ENCODE results near the gene ZSWIM5.
"Not testable (repeated sequence)": the region's sequence is repeated elsewhere in the genome, so short reads cannot be mapped to it uniquely, and the experiment has no call there.

Gene ZSWIM5

DNA sequence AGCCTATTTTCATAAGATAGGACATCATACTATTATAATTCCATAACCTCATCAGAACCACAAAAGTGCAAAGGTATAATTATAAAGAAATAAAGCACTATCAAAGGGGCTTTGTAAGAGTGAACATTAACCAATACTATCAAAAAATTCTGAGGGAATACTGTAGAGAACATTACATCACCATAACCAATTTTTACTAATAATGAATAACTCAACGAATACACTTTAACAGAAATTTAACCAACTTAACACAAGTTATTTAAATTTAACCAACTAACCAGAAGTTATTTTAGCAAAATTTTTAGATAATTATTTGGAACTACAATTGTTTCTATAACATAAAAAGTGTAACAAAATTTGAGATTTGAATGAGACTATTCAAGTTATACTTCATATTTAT, 34.8 kb downstream of the ZSWIM5 start:
- no peaks in the 10 kb centered on the region for H3F3A ChIP-seq (ENCODE audit: insufficient read depth, low read length)
- no peak overlapping the region for H3K4me3 ChIP-seq (ENCODE audit: low read length)
- no peaks in the 10 kb centered on the region for H3K27me3 ChIP-seq (replicated peaks; ENCODE audit: insufficient read depth, low read length)
- TF ChIP-seq, protein P1, sequence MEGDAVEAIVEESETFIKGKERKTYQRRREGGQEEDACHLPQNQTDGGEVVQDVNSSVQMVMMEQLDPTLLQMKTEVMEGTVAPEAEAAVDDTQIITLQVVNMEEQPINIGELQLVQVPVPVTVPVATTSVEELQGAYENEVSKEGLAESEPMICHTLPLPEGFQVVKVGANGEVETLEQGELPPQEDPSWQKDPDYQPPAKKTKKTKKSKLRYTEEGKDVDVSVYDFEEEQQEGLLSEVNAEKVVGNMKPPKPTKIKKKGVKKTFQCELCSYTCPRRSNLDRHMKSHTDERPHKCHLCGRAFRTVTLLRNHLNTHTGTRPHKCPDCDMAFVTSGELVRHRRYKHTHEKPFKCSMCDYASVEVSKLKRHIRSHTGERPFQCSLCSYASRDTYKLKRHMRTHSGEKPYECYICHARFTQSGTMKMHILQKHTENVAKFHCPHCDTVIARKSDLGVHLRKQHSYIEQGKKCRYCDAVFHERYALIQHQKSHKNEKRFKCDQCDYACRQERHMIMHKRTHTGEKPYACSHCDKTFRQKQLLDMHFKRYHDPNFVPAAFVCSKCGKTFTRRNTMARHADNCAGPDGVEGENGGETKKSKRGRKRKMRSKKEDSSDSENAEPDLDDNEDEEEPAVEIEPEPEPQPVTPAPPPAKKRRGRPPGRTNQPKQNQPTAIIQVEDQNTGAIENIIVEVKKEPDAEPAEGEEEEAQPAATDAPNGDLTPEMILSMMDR (IDR thresholded peaks at IDR 0.05; ENCODE audit: low read length) = no peak
- TF ChIP-seq EZH2 (optimal IDR thresholded peaks at IDR 0.05; ENCODE audit: low read depth, low read length) = no peak
- TF ChIP-seq EZH2phosphoT487 (IDR thresholded peaks at IDR 0.05; ENCODE audit: low read length) = no peak
- no peak for DNase-seq
- no peak overlapping the region for H2AFZ ChIP-seq (ENCODE audit: low read length)
- no peaks in the 10 kb centered on the region for H3K9me3 ChIP-seq (replicated peaks; ENCODE audit: insufficient read depth, low read length)
- H3K9me2 ChIP-seq (replicated peaks; ENCODE audit: insufficient read depth, low read length) = no peaks in the 10 kb centered on the region
- H3K9ac ChIP-seq (ENCODE audit: low read length) = no peak overlapping the region
- no peaks in the 10 kb centered on the region for H3K36me3 ChIP-seq (replicated peaks; ENCODE audit: insufficient read depth, low read length)
- H3K4me1 ChIP-seq (ENCODE audit: low read length) = no peaks in the 10 kb centered on the region; the same call in 1 of the 2 replicates
- no peaks in the 10 kb centered on the region for H4K20me1 ChIP-seq (ENCODE audit: insufficient read depth, low read length)
- H3K27ac ChIP-seq (ENCODE audit: low read length) = no peak overlapping the region
- no peaks in the 10 kb centered on the region for H3K79me2 ChIP-seq (ENCODE audit: low read length)
- H3K4me2 ChIP-seq (ENCODE audit: low read depth, low read length) = no peak overlapping the region

DNA sequence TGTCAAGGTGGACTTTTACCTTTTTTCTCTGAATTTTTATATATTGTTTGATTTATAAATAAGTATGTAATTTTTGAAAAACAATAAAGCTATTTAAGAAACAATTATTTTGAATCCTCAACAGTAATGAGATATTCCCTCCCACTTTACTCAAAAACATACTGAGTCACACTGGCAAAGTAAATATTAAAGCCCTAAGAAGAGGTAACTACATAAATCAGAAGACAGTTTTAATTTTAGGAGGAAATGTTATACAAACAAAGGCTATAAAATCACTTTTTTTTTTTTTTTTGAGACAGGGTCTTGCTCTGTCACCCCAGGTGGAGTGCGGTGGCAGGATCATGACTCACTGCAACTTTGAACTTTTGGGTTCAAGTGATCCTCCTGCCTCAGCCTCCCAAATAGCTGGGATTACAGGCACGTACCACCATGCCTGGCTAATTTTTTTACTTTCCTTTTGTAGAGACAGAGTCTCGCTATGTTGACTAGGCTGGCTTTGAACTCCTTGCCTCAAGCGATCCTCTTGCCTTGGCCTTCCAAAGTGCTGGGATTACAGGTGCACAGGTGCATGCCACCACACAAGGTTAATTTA, 36.2 kb downstream of the ZSWIM5 start:
- no peaks in the 10 kb centered on the region for H3K36me3 ChIP-seq (replicated peaks; ENCODE audit: insufficient read depth, low read length)
- no peaks in the 10 kb centered on the region for H3K79me2 ChIP-seq (ENCODE audit: low read length)
- no peaks in the 10 kb centered on the region for H3K27me3 ChIP-seq (replicated peaks; ENCODE audit: insufficient read depth, low read length)
- no peak overlapping the region for H3K4me2 ChIP-seq (ENCODE audit: low read depth, low read length)
- no peak overlapping the region for H3K27ac ChIP-seq (ENCODE audit: low read length)
- H4K20me1 ChIP-seq (ENCODE audit: insufficient read depth, low read length) = no peaks in the 10 kb centered on the region
- no peaks in the 10 kb centered on the region; the same call in 1 of the 2 replicates for H3K4me1 ChIP-seq (ENCODE audit: low read length)
- H3F3A ChIP-seq (ENCODE audit: insufficient read depth, low read length) = no peaks in the 10 kb centered on the region
- DNase-seq = no peak
- no peak overlapping the region for H2AFZ ChIP-seq (ENCODE audit: low read length)
- H3K9me2 ChIP-seq (replicated peaks; ENCODE audit: insufficient read depth, low read length) = no peaks in the 10 kb centered on the region
- no peak for TF ChIP-seq EZH2 (optimal IDR thresholded peaks at IDR 0.05; ENCODE audit: low read depth, low read length)
- no peak for TF ChIP-seq EZH2phosphoT487 (IDR thresholded peaks at IDR 0.05; ENCODE audit: low read length)
- TF ChIP-seq, protein P1 (IDR thresholded peaks at IDR 0.05; ENCODE audit: low read length) = no peak
- H3K4me3 ChIP-seq (ENCODE audit: low read length) = no peak overlapping the region
- H3K9ac ChIP-seq (ENCODE audit: low read length) = no peak overlapping the region
- no peaks in the 10 kb centered on the region for H3K9me3 ChIP-seq (replicated peaks; ENCODE audit: insufficient read depth, low read length)

DNA sequence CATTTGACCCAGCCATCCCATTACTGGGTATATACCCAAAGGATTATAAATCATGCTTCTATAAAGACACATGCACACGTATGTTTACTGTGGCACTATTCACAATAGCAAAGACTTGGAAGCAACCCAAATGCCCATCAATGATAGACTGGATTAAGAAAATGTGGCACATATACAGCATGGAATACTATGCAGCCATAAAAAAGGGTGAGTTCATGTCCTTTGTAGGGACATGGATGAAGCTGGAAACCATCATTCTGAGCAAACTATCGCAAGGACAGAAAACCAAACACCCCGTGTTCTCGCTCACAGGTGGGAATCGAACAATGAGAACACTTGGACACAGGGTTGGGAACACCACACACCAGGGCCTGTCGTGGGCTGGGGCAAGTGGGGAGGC, 38.5 kb downstream of the ZSWIM5 start:
- H2AFZ ChIP-seq (ENCODE audit: low read length); H3K4me3 ChIP-seq (ENCODE audit: low read length); H3K79me2 ChIP-seq (ENCODE audit: low read length); H3K4me2 ChIP-seq (ENCODE audit: low read depth, low read length); H3K4me1 ChIP-seq (ENCODE audit: low read length); H3K9me2 ChIP-seq (replicated peaks; ENCODE audit: insufficient read depth, low read length); H3K9ac ChIP-seq (ENCODE audit: low read length); H3K36me3 ChIP-seq (replicated peaks; ENCODE audit: insufficient read depth, low read length); H3K27me3 ChIP-seq (replicated peaks; ENCODE audit: insufficient read depth, low read length); H3K9me3 ChIP-seq (replicated peaks; ENCODE audit: insufficient read depth, low read length); H4K20me1 ChIP-seq (ENCODE audit: insufficient read depth, low read length); H3K27ac ChIP-seq (ENCODE audit: low read length); DNase-seq; H3F3A ChIP-seq (ENCODE audit: insufficient read depth, low read length): not testable (repeated sequence)

DNA sequence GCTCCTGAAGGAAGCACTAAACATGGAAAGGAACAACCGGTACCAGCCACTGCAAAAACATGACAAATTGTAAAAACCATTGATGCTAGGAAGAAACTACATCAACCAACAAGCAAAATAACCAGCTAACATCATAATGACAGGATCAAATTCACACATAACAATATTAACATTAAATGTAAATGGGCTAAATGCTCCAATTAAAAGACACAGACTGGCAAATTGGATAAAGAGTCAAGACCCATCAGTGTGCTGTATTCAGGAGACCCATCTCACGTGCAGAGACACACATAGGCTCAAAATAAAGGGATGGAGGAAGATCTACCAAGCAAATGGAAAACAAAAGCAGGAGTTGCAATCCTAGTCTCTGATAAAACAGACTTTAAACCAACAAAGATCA, 42.1 kb downstream of the ZSWIM5 start:
- not testable (repeated sequence) for DNase-seq; H3K79me2 ChIP-seq (ENCODE audit: low read length); H4K20me1 ChIP-seq (ENCODE audit: insufficient read depth, low read length); H3K27ac ChIP-seq (ENCODE audit: low read length); H3K36me3 ChIP-seq (replicated peaks; ENCODE audit: insufficient read depth, low read length); H3K4me2 ChIP-seq (ENCODE audit: low read depth, low read length); H3K4me3 ChIP-seq (ENCODE audit: low read length); H3F3A ChIP-seq (ENCODE audit: insufficient read depth, low read length); H3K27me3 ChIP-seq (replicated peaks; ENCODE audit: insufficient read depth, low read length); H3K9me2 ChIP-seq (replicated peaks; ENCODE audit: insufficient read depth, low read length); H3K9me3 ChIP-seq (replicated peaks; ENCODE audit: insufficient read depth, low read length); H3K9ac ChIP-seq (ENCODE audit: low read length); H2AFZ ChIP-seq (ENCODE audit: low read length); H3K4me1 ChIP-seq (ENCODE audit: low read length)

DNA sequence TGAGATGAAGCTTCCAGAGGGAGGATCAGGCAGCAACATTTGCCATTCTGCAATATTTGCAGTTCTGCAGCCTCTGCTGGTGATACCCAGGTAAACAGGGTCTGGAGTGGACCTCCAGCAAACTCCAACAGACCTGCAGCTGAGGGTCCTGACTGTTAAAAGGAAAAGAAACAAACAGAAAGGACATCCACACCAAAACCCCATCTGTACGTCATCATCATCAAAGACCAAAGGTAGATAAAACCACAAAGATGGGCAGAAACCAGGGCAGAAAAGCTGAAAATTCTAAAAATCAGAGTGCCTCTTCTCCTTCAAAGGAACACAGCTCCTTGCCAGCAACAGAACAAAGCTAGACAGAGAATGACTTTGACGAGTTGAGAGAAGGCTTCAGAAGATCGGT, 43.3 kb downstream of the ZSWIM5 start:
- not testable (repeated sequence) for DNase-seq; H4K20me1 ChIP-seq (ENCODE audit: insufficient read depth, low read length); H3F3A ChIP-seq (ENCODE audit: insufficient read depth, low read length); H3K4me2 ChIP-seq (ENCODE audit: low read depth, low read length); H3K4me3 ChIP-seq (ENCODE audit: low read length); H3K27ac ChIP-seq (ENCODE audit: low read length); H3K4me1 ChIP-seq (ENCODE audit: low read length); H3K9me3 ChIP-seq (replicated peaks; ENCODE audit: insufficient read depth, low read length); H2AFZ ChIP-seq (ENCODE audit: low read length); H3K9ac ChIP-seq (ENCODE audit: low read length); H3K36me3 ChIP-seq (replicated peaks; ENCODE audit: insufficient read depth, low read length); H3K79me2 ChIP-seq (ENCODE audit: low read length); H3K9me2 ChIP-seq (replicated peaks; ENCODE audit: insufficient read depth, low read length); H3K27me3 ChIP-seq (replicated peaks; ENCODE audit: insufficient read depth, low read length)

DNA sequence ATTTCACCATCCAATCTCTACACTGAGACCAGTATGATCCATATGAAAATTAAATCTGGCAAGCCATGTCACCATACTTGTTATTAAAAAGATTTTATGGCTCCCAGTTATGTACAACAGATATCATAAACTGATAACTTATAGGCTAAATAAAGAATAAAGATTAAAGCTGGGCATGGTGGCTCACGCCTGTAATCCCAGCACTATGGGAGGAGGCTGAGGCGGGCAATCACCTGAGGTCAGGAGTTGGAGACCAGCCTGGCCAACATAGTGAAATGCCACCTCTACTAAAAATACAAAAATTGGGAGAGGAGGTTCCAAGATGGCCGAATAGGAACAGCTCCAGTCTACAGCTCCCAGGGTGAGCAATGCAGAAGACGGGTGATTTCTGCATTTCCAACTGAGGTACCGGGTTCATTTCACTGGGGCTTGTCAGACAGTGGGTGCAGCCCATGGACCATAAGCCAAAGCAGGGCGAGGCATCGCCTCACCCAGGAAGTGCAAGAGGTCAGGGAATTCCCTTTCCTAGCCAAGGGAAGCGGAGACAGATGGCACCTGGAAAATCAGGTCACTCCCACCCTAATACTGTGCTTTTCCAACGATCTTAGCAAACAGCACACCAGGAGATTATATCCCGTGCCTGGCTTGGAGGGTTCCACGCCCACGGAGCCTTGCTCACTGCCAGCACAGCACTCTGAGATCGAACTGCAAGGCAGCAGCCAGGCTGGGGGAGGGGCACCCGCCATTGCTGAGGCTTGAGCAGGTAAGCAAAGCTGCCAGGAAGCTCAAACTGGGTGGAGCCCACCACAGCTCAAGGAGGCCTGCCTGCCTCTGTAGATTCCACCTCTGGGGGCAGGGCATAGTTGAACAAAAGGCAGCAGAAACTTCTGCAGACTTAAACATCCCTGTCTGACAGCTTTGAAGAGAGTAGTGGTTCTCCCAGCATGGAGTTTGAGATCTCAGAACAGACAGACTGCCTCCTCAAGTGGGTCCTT, 44.1 kb downstream of the ZSWIM5 start:
- not testable (repeated sequence) for H2AFZ ChIP-seq (ENCODE audit: low read length); H3K27ac ChIP-seq (ENCODE audit: low read length); H4K20me1 ChIP-seq (ENCODE audit: insufficient read depth, low read length); H3K4me2 ChIP-seq (ENCODE audit: low read depth, low read length); H3K4me1 ChIP-seq (ENCODE audit: low read length); H3K27me3 ChIP-seq (replicated peaks; ENCODE audit: insufficient read depth, low read length); H3K9me2 ChIP-seq (replicated peaks; ENCODE audit: insufficient read depth, low read length); H3K9me3 ChIP-seq (replicated peaks; ENCODE audit: insufficient read depth, low read length); H3K4me3 ChIP-seq (ENCODE audit: low read length); H3K36me3 ChIP-seq (replicated peaks; ENCODE audit: insufficient read depth, low read length); H3K79me2 ChIP-seq (ENCODE audit: low read length); H3F3A ChIP-seq (ENCODE audit: insufficient read depth, low read length); DNase-seq; H3K9ac ChIP-seq (ENCODE audit: low read length)
